PC-3 (cell line): Measurements from ENCODE around the gene TMEM192.

Experiments used
- CTCF ChIP-seq: fragments of 300-600 bp; sonication (generic); conservative IDR thresholded peaks from 2 replicates; pipeline ENCODE4 v1.5.1; 2017; ENCODE audit warnings: antibody characterized with exemption, low read depth, mild to moderate bottlenecking, low read length
- EZH2 ChIP-seq: fragments of 300-600 bp; sonication (generic); IDR thresholded peaks from one replicate; pipeline ENCODE4 v1.6.1; 2017; ENCODE audit warnings: antibody characterized with exemption, mild to moderate bottlenecking, low read length; ENCODE audit not compliant: unreplicated experiment
- EZH2phosphoT487 ChIP-seq: fragments of 300-600 bp; sonication (generic); IDR thresholded peaks from 2 replicates; pipeline ENCODE4 v1.6.1; 2018; ENCODE audit warnings: mild to moderate bottlenecking, antibody characterized with exemption, low read length, borderline replicate concordance

GRCh38 chr4:165059386-165059785 lies 53.3 kb downstream of the TMEM192 start:
- no peak for TF ChIP-seq CTCF
- no peak for TF ChIP-seq EZH2
- TF ChIP-seq EZH2phosphoT487 = no peak
